OCI-LY1 (cell line): Measurements from ENCODE around the gene UNC119B.

ENCODE experiments used
- H2AFZ ChIP-seq: fragments of 200-600 bp; sonication (generic), shearing (Covaris generic); 2 replicates; pipeline ENCODE4 v1.6.0; 2014; ENCODE audit warnings: antibody characterized with exemption, mild to moderate bottlenecking, low read length
- H3F3A ChIP-seq: fragments of 200-600 bp; sonication (generic), shearing (Covaris generic); 2 replicates; pipeline ENCODE4 v1.6.0; 2014; ENCODE audit warnings: mild to moderate bottlenecking, antibody characterized with exemption, low read length, moderate library complexity; ENCODE audit not compliant: insufficient read depth
- H3K27ac ChIP-seq: fragments of 200-600 bp; sonication (generic); 2 replicates; pipeline ENCODE4 v1.5.1; 2014; ENCODE audit warnings: low read length, mixed run types, mild to moderate bottlenecking, low read depth; ENCODE audit not compliant: poor library complexity, severe bottlenecking
- H3K27me3 ChIP-seq: fragments of 200-600 bp; sonication (generic); 2 replicates; pipeline ENCODE4 v1.6.0; 2014; ENCODE audit warnings: antibody characterized with exemption, mild to moderate bottlenecking, low read length, moderate library complexity; ENCODE audit not compliant: insufficient read depth
- H3K36me3 ChIP-seq: fragments of 200-600 bp; sonication (generic); 2 replicates; pipeline ENCODE4 v1.6.1; 2014; ENCODE audit warnings: mild to moderate bottlenecking, antibody characterized with exemption, low read length, moderate library complexity, mixed read lengths; ENCODE audit not compliant: insufficient read depth
- H3K4me1 ChIP-seq: fragments of 200-600 bp; sonication (generic); 2 replicates; pipeline ENCODE4 v1.5.1; 2014; ENCODE audit warnings: mild to moderate bottlenecking, low read length, moderate library complexity; ENCODE audit not compliant: insufficient read depth, severe bottlenecking
- H3K4me2 ChIP-seq: fragments of 200-600 bp; sonication (generic), shearing (Covaris generic); 2 replicates; pipeline ENCODE4 v1.6.1; 2014; ENCODE audit warnings: low read length
- H3K4me3 ChIP-seq: fragments of 200-600 bp; sonication (generic); 2 replicates; pipeline ENCODE4 v1.5.1; 2014; ENCODE audit warnings: low read length, low read depth, mild to moderate bottlenecking, mixed read lengths; ENCODE audit not compliant: poor library complexity, severe bottlenecking
- H3K79me2 ChIP-seq: fragments of 200-600 bp; shearing (Covaris generic); 2 replicates; pipeline ENCODE4 v1.6.1; 2016; ENCODE audit warnings: mixed run types, low read length, mixed read lengths; ENCODE audit not compliant: insufficient read depth
- H3K9ac ChIP-seq: fragments of 200-600 bp; sonication (generic), shearing (Covaris generic); 2 replicates; pipeline ENCODE4 v1.6.1; 2014; ENCODE audit warnings: mild to moderate bottlenecking, low read length, mixed read lengths
- H3K9me2 ChIP-seq: fragments of 200-600 bp; sonication (generic), shearing (Covaris generic); 2 replicates; pipeline ENCODE4 v1.6.1; 2014; ENCODE audit warnings: low read depth, mild to moderate bottlenecking, low read length, mixed read lengths
- H3K9me3 ChIP-seq: fragments of 200-600 bp; shearing (Covaris generic); 2 replicates; pipeline ENCODE4 v1.6.1; 2014; ENCODE audit warnings: low read length, mixed read lengths
- H4K20me1 ChIP-seq: fragments of 200-600 bp; sonication (generic), shearing (Covaris generic); 2 replicates; pipeline ENCODE4 v1.6.0; 2016; ENCODE audit warnings: mild to moderate bottlenecking, low read length; ENCODE audit not compliant: insufficient read depth
- CTCF ChIP-seq: fragments of 200-600 bp; sonication (generic), shearing (Covaris generic); IDR thresholded peaks from 2 replicates; pipeline ENCODE4 v1.5.1; 2017; ENCODE audit warnings: mild to moderate bottlenecking, antibody characterized with exemption, low read length, moderate library complexity, mixed read lengths
- EZH2 ChIP-seq: fragments of 200-600 bp; sonication (generic), shearing (Covaris generic); IDR thresholded peaks from 2 replicates; pipeline ENCODE4 v1.8.0; 2017; ENCODE audit warnings: borderline replicate concordance, mixed run types, mild to moderate bottlenecking, antibody characterized with exemption, low read length, moderate library complexity, mixed read lengths

Gene UNC119B

GRCh38 chr12:120688527-120689071, 21.7 kb upstream of the UNC119B start:
- no peaks in the 10 kb centered on the region for H3K27me3 ChIP-seq
- peak overlapping the region; percentile 72 for H3K4me3 ChIP-seq
- no peaks in the 10 kb centered on the region for H3K9me3 ChIP-seq
- no peak overlapping the region for H3K27ac ChIP-seq
- H3K9ac ChIP-seq = peak overlapping the region; percentile 74
- no peak for TF ChIP-seq EZH2
- no peak for TF ChIP-seq CTCF
- peaks cover 55% of the 10 kb centered on the region for H3K79me2 ChIP-seq
- peaks cover 35% of the 10 kb centered on the region for H3K4me1 ChIP-seq
- peaks cover 7% of the 10 kb centered on the region; the same call in 1 of the 2 replicates for H3K36me3 ChIP-seq
- H3K9me2 ChIP-seq = no peaks in the 10 kb centered on the region
- H3F3A ChIP-seq = 0 out of 2 replicates have a peak, but pooled peaks cover 4% of the 10 kb centered on the region
- H4K20me1 ChIP-seq = no peaks in the 10 kb centered on the region
- H2AFZ ChIP-seq = no peak overlapping the region
- H3K4me2 ChIP-seq = peak overlapping the region; percentile 90

GRCh38 chr12:120689397-120690082, 20.7 kb upstream of the UNC119B start:
- Histone ChIP-seq H3K9ac (peak overlapping the region; percentile 74; the same call in 1 of the 2 replicates), H3K4me3 (peak overlapping the region; percentile 72), H4K20me1 (no peaks in the 10 kb centered on the region), H2AFZ (no peak overlapping the region), H3F3A (0 out of 2 replicates have a peak, but pooled peaks cover 4% of the 10 kb centered on the region), H3K27ac (no peak overlapping the region), H3K9me3 (no peaks in the 10 kb centered on the region), H3K4me2 (peak overlapping the region; percentile 90), H3K36me3 (peaks cover 17% of the 10 kb centered on the region), H3K4me1 (peaks cover 33% of the 10 kb centered on the region), H3K9me2 (no peaks in the 10 kb centered on the region), H3K79me2 (peaks cover 55% of the 10 kb centered on the region), H3K27me3 (no peaks in the 10 kb centered on the region)
- TF ChIP-seq CTCF (no peak), EZH2 (no peak)

GRCh38 chr12:120690083-120690450, 20.2 kb upstream of the UNC119B start:
- H2AFZ ChIP-seq = no peak overlapping the region
- no peaks in the 10 kb centered on the region for H3K27me3 ChIP-seq
- H3K36me3 ChIP-seq = peaks cover 22% of the 10 kb centered on the region
- no peaks in the 10 kb centered on the region for H3K9me3 ChIP-seq
- peaks cover 55% of the 10 kb centered on the region for H3K79me2 ChIP-seq
- peaks cover 28% of the 10 kb centered on the region for H3K4me1 ChIP-seq
- no peak overlapping the region for H3K4me2 ChIP-seq
- TF ChIP-seq CTCF (no peak), EZH2 (no peak)
- 0 out of 2 replicates have a peak, but pooled peaks cover 4% of the 10 kb centered on the region for H3F3A ChIP-seq
- no peaks in the 10 kb centered on the region for H4K20me1 ChIP-seq
- no peak overlapping the region for H3K4me3 ChIP-seq
- no peaks in the 10 kb centered on the region for H3K9me2 ChIP-seq
- H3K27ac ChIP-seq = no peak overlapping the region
- no peak overlapping the region for H3K9ac ChIP-seq
